GM21360 (cell line): ENCODE measurements around the gene TASOR2.

Experiments used
- ATAC-seq: cut with Tn5 transposase; IDR thresholded peaks from one replicate; pipeline ENCODE4 v1.9.1; 2021; ENCODE audit warnings: mild to moderate bottlenecking, moderate library complexity; ENCODE audit not compliant: unreplicated experiment

Gene TASOR2

GRCh38 chr10:5654218-5654755, 30.4 kb upstream of the TASOR2 start:
- ATAC-seq, result no peak

DNA sequence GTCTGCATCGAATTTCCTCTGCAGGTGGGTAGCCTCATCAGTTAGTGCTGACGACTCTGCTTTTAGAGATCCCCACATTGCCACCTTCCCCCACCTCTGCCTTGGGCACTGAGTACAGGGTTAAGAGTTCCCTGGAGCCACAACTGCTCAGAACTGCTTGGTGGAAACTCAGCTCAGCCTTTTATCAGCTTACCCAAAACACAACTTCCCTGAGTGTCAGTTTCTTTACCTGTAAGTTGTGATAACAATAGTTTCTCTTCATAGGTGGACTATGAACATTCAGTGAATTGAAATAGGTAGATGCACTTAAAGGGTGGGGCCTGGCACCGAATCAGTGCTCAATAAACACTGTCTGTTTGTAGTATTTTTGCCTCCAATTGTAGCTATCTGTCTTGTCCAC, 29.5 kb upstream of the TASOR2 start:
- ATAC-seq, result no peak

DNA sequence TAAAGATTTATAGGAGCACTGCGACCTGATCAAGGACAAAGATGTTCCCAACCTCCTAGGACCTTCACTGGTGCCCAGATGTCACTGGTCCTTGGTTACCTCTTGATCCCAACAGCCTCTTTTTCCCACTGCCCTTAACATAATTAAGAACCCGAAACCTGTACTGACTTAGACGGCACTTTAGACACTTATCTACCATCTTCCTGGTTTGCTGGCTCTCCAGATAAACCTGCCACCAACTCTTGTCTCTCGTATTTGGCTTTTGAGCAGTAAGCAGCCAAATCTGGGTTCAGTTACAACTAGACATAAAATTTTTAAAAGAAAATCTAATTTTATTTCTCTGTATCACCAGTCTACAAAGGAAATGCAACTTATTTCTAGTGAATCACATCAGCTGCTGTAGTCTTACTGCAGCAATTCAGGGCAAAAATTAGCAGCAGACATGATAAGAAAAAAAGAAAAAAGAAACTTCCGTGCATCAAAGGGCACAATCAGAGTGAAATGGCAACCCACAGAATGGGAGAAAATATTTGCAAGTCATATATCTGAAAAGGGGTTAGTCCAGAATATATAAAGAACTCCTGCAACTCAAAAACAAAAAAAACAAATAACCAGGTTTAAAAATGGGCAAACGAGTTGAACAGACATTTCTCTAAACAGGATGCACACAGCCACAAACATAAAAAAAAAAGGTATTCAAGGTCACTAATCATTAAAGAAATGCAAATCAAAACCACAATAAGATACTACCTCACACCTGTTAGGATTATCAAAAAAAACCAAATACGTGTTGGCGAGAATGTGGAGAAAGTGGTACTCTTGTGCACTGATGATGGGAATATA, 27.7 kb upstream of the TASOR2 start:
- no peak for ATAC-seq

- no peak for ATAC-seq
Measured at GRCh38 chr10:5658871-5659618, 25.6 kb upstream of the TASOR2 start.

- ATAC-seq, result peak; percentile 60
Measured at GRCh38 chr10:5659702-5660528, 24.7 kb upstream of the TASOR2 start.

GRCh38 chr10:5661043-5661442, 23.6 kb upstream of the TASOR2 start:
- ATAC-seq, result no peak

DNA sequence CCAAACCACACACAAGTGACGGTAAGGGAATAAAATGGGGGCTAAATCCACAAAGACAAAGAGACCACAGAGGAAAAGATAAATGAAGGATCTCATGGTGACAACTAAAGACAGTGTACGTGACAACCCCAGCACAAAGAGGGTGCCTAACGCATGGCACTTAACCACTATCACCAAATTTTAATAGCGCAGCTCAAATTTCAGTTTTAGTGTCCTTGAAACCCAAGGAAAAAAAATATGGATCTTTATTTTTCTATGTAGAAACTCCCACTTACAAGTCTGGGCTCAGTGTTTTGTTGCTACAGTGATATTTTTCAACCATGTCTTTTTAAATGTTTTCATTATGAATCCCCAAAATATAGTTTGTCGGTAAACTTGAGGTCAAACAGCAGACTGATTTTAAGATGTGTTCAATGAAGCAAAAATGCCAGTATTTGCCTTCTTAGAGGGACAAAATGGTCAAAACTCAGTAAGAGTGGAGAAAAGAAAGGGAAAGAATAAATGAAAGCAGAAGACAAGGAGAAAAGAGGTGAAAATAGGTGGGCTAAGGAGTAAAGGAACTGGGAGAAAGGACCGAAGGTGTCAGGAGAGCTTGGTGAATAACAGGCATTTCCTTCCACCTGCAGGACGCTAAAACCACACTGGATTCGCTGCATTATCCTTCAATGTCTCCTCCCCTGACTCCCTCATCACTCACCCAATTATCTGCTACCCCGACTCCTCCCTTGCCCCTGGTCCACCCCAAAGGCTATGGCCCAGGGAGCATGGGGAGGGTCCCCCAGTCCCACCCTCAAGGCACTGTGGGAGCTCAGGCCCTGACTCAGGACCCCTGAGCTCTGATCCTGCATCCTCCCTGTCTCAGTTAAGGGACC, 21.7 kb upstream of the TASOR2 start:
- no peak for ATAC-seq

- ATAC-seq, result no peak
Measured at GRCh38 chr10:5663692-5664427, 20.8 kb upstream of the TASOR2 start.

DNA sequence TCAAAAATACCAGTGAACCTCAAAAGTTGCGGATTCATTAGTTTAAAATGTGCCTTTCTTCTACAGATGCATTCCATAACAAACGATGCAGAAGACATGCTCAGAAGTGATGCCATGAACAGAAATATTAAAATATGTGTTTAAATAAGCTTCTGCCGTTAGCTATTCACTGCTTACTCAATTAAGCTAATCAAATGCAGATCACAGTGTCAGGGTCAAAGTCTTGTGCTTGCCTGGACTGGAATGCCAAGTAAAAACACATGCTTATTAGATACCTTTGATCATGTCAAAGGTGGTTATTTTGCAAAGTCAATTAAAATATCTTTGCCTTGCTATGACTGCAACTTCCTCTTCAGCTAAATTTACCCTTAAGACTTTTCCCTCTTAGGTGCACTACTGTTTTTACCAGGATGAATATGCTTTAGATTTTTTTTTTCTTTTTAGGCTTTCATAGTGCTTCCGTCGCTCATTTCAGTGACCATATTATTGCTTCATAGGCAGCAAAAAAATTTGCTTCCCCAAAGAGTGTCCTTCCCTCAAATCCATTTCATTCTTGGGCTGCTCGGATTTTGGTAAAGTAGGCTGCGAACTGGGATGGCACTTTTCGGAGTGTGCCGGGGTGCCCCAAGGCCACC, 19.1 kb upstream of the TASOR2 start:
- ATAC-seq, result no peak

GRCh38 chr10:5666008-5666840, 18.4 kb upstream of the TASOR2 start, which contains the start of gene ASB13:
ASB13 (minus strand) TSS chr10:5666595; CDS start chr10:5666551, 44 bp downstream.
- ATAC-seq, result no peak

DNA sequence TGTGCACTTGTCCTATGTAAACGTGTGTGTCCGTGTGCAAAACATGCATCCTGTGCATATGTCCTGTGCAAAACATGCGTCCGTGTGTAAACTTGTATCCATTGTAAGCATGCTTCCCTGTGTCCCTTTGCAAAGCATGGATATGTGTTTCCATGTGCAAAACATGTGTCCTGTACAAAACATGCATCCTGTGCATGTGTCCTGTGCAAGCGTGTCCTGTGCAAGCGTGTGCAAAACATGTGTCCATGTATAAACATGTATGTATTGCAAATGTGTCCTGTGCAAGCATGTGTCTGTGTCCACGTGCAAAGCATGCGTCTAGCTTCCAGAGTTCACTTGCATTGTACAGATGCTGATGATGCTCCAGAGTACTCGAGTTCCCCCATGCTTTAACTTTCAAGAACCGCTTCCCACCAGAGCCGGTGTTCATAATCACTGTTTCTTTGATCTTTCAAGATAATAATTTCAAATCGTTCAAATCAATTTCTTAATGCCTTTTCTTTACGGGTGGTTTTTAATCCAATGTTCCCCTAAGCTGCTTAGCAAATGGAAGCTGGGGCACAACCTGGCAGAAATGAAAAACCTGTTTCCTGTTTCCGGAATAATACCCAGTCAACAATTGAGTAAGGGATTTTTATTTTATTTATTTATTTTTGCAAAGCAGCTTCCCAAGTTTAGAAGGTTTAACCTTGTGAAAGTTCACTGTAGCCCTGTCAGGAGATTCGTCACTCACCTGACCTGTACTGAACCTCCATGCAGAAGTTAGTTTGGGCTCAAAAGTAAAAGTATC, 17.6 kb upstream of the TASOR2 start:
- ATAC-seq, result no peak

GRCh38 chr10:5668429-5668828, 16.2 kb upstream of the TASOR2 start:
- no peak for ATAC-seq

DNA sequence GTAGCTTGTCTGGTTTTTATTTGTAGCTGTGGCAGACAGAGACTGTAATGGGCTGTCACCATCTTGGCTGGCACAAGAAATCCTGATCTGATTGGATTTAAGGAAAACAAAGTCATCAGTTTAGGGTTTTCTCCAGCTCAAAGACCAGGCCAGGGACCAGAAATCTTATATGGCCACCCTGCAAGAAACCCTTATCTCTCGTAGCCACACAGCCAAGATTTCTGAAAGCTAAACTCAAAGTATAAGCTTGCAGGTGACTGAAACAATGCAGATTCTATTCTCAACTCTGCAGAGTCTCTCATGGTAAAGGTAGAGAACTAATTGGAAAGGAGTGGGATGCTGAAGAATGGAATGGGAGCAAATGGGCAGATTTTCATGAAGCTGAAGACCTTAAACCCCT, 15.0 kb upstream of the TASOR2 start:
- no peak for ATAC-seq

DNA sequence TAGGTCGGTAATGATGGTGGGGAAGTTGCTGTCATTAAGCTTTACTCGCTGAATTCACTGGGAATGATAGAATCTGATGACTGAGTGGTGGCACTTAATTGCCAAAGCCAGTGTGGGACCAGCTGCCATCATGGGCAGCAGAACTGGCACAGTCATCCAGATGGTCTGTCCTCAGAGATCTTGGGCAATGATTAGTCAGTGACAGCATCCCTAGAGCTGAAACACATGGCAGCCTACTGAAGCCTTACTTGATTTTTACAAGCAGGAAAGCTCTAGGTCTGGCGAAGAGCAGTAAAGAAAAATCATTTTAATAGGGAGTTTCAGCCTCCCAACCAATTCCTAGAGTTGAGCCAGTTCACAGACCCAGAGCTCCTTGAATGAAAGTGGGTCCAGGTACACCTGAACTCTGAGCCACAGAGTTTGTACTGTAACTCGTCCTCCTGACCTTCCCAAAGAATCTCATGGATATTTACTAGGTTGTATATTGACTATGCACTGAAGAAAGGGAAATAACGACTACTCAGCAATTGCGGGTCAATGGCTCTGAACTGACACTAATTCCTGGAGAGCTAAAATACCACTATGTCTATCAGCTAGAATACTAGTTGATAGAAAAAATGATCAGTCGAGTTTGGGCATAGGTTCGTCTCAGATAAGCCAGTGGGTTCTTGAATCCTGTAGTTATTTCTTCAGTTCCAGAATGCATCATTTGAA, 13.8 kb upstream of the TASOR2 start:
- no peak for ATAC-seq

GRCh38 chr10:5678397-5679036, 6.1 kb upstream of the TASOR2 start:
- ATAC-seq, result no peak

GRCh38 chr10:5679037-5679435, 5.6 kb upstream of the TASOR2 start:
- ATAC-seq, result no peak
